ENCODE data around the gene PURA. TPM values are rescaled to one million over a fixed set of nuclear protein-coding genes. Genes with fewer than 3 reads are reported as not detected.

The PURA gene
- total RNA-seq, 3 donors from 2014 or later: 9.8 to 9.9 (median 9.8) TPM

GRCh38 chr5:140174465-140175366 lies 60.8 kb downstream of the PURA start, which contains the start of gene CYSTM1:
TSS of gene CYSTM1 (plus strand) at chr5:140175188. CDS start at chr5:140194466, 19,278 bp downstream.
- DNase-seq (peak; percentile 96), ATAC-seq (peak; percentile 91 to 92)
- Mint-ChIP-seq H3K9me3 (no peaks in the 10 kb centered on the region), H3K36me3 (ENCODE audit: insufficient read depth) (no peaks in the 10 kb centered on the region), H3K4me1 (ENCODE audit: low read depth) (peaks cover 8% of the 10 kb centered on the region), H3K27me3 (ENCODE audit: low read depth) (peaks cover 2% of the 10 kb centered on the region), H3K4me3 (peak within 1 kb of the TSS; percentile 92)

Other genes with a start within 250 kb of the PURA start
- under 1 TPM; 0.16 to 0.30 (median 0.23) TPM for gene NRG2, start 70.8 kb upstream of the PURA start, total RNA-seq
- gene IGIP, start 11.8 kb downstream of the PURA start, total RNA-seq: 1 to 10 TPM; 1.0 to 1.8 (median 1.5) TPM
- gene CYSTM1, start 61.1 kb downstream of the PURA start, total RNA-seq: 10 to 100 TPM; 16.4 to 20.0 (median 17.6) TPM
- gene PFDN1, start 189.0 kb downstream of the PURA start, total RNA-seq: 10 to 100 TPM; 54.1 to 58.8 (median 55.7) TPM
- 1 to 10 TPM; 3.8 to 5.2 (median 4.0) TPM for gene HBEGF, start 232.5 kb downstream of the PURA start, total RNA-seq
- gene SLC4A9, start 246.1 kb downstream of the PURA start, total RNA-seq: not detected

Data from activated T-cell treated with anti-CD3 and anti-CD28 coated beads, Interleukin-2, amount 50 U/mL, for 4 hours (primary cell).